IPS-18a (cell line): ENCODE results near the gene IL18R1.

Source experiments
- H3K27ac ChIP-seq: one replicate; pipeline ENCODE4 v1.5.1; 2013; ENCODE audit warnings: low read length
- H3K27me3 ChIP-seq: one replicate; pipeline ENCODE4 v1.6.1; 2013; ENCODE audit warnings: mild to moderate bottlenecking, low read length; ENCODE audit not compliant: control insufficient read depth, insufficient read depth
- H3K36me3 ChIP-seq: one replicate; pipeline ENCODE4 v1.6.1; 2013; ENCODE audit warnings: low read depth, low read length; ENCODE audit not compliant: control insufficient read depth
- H3K4me1 ChIP-seq: one replicate; pipeline ENCODE4 v1.6.1; 2013; ENCODE audit warnings: low read depth, low read length; ENCODE audit not compliant: control insufficient read depth
- H3K4me3 ChIP-seq: one replicate; pipeline ENCODE4 v1.5.1; 2013; ENCODE audit warnings: low read length
- H3K9ac ChIP-seq: one replicate; pipeline ENCODE4 v1.6.1; 2013; ENCODE audit warnings: mild to moderate bottlenecking, low read length, moderate library complexity
- H3K9me3 ChIP-seq: one replicate; pipeline ENCODE4 v1.6.1; 2013; ENCODE audit warnings: low read depth, low read length; ENCODE audit not compliant: control insufficient read depth

The IL18R1 gene

GRCh38 chr2:102424754-102425153, 69.2 kb downstream of the IL18R1 start:
- Histone ChIP-seq H3K9me3 (no peaks in the 10 kb centered on the region), H3K9ac (no peak overlapping the region), H3K4me1 (no peaks in the 10 kb centered on the region), H3K27ac (no peak overlapping the region), H3K36me3 (no peaks in the 10 kb centered on the region), H3K27me3 (no peaks in the 10 kb centered on the region), H3K4me3 (no peak overlapping the region)

- Histone ChIP-seq H3K4me1 (no peaks in the 10 kb centered on the region), H3K9me3 (no peaks in the 10 kb centered on the region), H3K9ac (no peak overlapping the region), H3K27ac (no peak overlapping the region), H3K36me3 (no peaks in the 10 kb centered on the region), H3K4me3 (no peak overlapping the region), H3K27me3 (no peaks in the 10 kb centered on the region)
Observed at GRCh38 chr2:102425441-102426132, 70.0 kb downstream of the IL18R1 start.

GRCh38 chr2:102427249-102427648, 71.7 kb downstream of the IL18R1 start:
- Histone ChIP-seq H3K36me3 (no peaks in the 10 kb centered on the region), H3K4me3 (no peak overlapping the region), H3K9me3 (no peaks in the 10 kb centered on the region), H3K27me3 (no peaks in the 10 kb centered on the region), H3K9ac (no peak overlapping the region), H3K27ac (no peak overlapping the region), H3K4me1 (no peaks in the 10 kb centered on the region)

- Histone ChIP-seq H3K36me3 (no peaks in the 10 kb centered on the region), H3K27ac (no peak overlapping the region), H3K9me3 (no peaks in the 10 kb centered on the region), H3K9ac (no peak overlapping the region), H3K27me3 (no peaks in the 10 kb centered on the region), H3K4me1 (no peaks in the 10 kb centered on the region), H3K4me3 (no peak overlapping the region)
Observed at GRCh38 chr2:102428573-102428972, 73.0 kb downstream of the IL18R1 start.

- no peak overlapping the region for H3K4me3 ChIP-seq
- H3K27ac ChIP-seq = no peak overlapping the region
- H3K9ac ChIP-seq = no peak overlapping the region
- H3K9me3 ChIP-seq = no peaks in the 10 kb centered on the region
- H3K27me3 ChIP-seq = no peaks in the 10 kb centered on the region
- H3K4me1 ChIP-seq = no peaks in the 10 kb centered on the region
- no peaks in the 10 kb centered on the region for H3K36me3 ChIP-seq
Observed at GRCh38 chr2:102432386-102432785, 76.8 kb downstream of the IL18R1 start.

GRCh38 chr2:102433973-102434654, 78.5 kb downstream of the IL18R1 start:
- Histone ChIP-seq H3K27me3 (no peaks in the 10 kb centered on the region), H3K27ac (no peak overlapping the region)

GRCh38 chr2:102434655-102435381, 79.2 kb downstream of the IL18R1 start:
- Histone ChIP-seq H3K4me3 (no peak overlapping the region), H3K9ac (no peak overlapping the region), H3K9me3 (no peaks in the 10 kb centered on the region), H3K27ac (no peak overlapping the region), H3K36me3 (no peaks in the 10 kb centered on the region), H3K4me1 (no peaks in the 10 kb centered on the region), H3K27me3 (no peaks in the 10 kb centered on the region)

More at GRCh38 chr2:102433973-102434654, 78.5 kb downstream of the IL18R1 start:
- Histone ChIP-seq H3K36me3 (no peaks in the 10 kb centered on the region), H3K9ac (no peak overlapping the region), H3K4me3 (no peak overlapping the region), H3K4me1 (no peaks in the 10 kb centered on the region), H3K9me3 (no peaks in the 10 kb centered on the region)

- Histone ChIP-seq H3K9ac (no peak overlapping the region), H3K9me3 (no peaks in the 10 kb centered on the region), H3K27me3 (no peaks in the 10 kb centered on the region), H3K4me1 (no peaks in the 10 kb centered on the region), H3K36me3 (no peaks in the 10 kb centered on the region), H3K27ac (no peak overlapping the region), H3K4me3 (no peak overlapping the region)
Observed at GRCh38 chr2:102435741-102436140, 80.1 kb downstream of the IL18R1 start.

- H3K27me3 ChIP-seq = no peaks in the 10 kb centered on the region
- H3K27ac ChIP-seq = no peak overlapping the region
- H3K4me1 ChIP-seq = no peaks in the 10 kb centered on the region
- H3K9ac ChIP-seq = no peak overlapping the region
- no peak overlapping the region for H3K4me3 ChIP-seq
- H3K9me3 ChIP-seq = no peaks in the 10 kb centered on the region
- H3K36me3 ChIP-seq = no peaks in the 10 kb centered on the region
Observed at GRCh38 chr2:102436323-102436722, 80.7 kb downstream of the IL18R1 start.

GRCh38 chr2:102437122-102437521, 81.5 kb downstream of the IL18R1 start:
- H3K9me3 ChIP-seq = no peaks in the 10 kb centered on the region
- no peaks in the 10 kb centered on the region for H3K27me3 ChIP-seq
- H3K36me3 ChIP-seq = no peaks in the 10 kb centered on the region
- H3K4me1 ChIP-seq = no peaks in the 10 kb centered on the region
- H3K27ac ChIP-seq = no peak overlapping the region
- no peak overlapping the region for H3K9ac ChIP-seq
- H3K4me3 ChIP-seq = no peak overlapping the region

- no peak overlapping the region for H3K27ac ChIP-seq
- H3K4me3 ChIP-seq = no peak overlapping the region
- no peak overlapping the region for H3K9ac ChIP-seq
- H3K27me3 ChIP-seq = no peaks in the 10 kb centered on the region
- H3K36me3 ChIP-seq = no peaks in the 10 kb centered on the region
- H3K4me1 ChIP-seq = no peaks in the 10 kb centered on the region
- no peaks in the 10 kb centered on the region for H3K9me3 ChIP-seq
Observed at GRCh38 chr2:102438111-102438510, 82.5 kb downstream of the IL18R1 start.
